NT2/D1 (cell line): Measurements from ENCODE around the gene PCARE.

ENCODE experiments used
- YY1 ChIP-seq: IDR thresholded peaks from 2 replicates; pipeline ENCODE4 v1.6.1; 2011; ENCODE audit not compliant: insufficient read length, insufficient read depth
- ZNF274 ChIP-seq: IDR thresholded peaks from 2 replicates; pipeline ENCODE4 v1.6.1; 2011; ENCODE audit warnings: mild to moderate bottlenecking, low read depth, low read length

- TF ChIP-seq YY1: no peak
- TF ChIP-seq ZNF274: no peak
Observed at GRCh38 chr2:29096969-29097368, 22.6 kb upstream of the PCARE start.
